HG02970 (cell line): Measurements from ENCODE around the gene ADAMTS16.

Experiments used
- ATAC-seq: cut with Tn5 transposase; IDR thresholded peaks from one replicate; pipeline ENCODE4 v1.9.1; 2021; ENCODE audit warnings: mild to moderate bottlenecking, moderate library complexity, moderate number of reproducible peaks; ENCODE audit not compliant: unreplicated experiment, low FRiP score

The ADAMTS16 gene

GRCh38 chr5:5220901-5221631, 80.9 kb downstream of the ADAMTS16 start:
- ATAC-seq = no peak

GRCh38 chr5:5221724-5222123, 81.6 kb downstream of the ADAMTS16 start:
- no peak for ATAC-seq

- no peak for ATAC-seq
These were observed 91.4 kb downstream of the ADAMTS16 start for GRCh38 chr5:5231576-5231975.

GRCh38 chr5:5234912-5235311, 94.8 kb downstream of the ADAMTS16 start:
- no peak for ATAC-seq

GRCh38 chr5:5235685-5236084, 95.6 kb downstream of the ADAMTS16 start:
- ATAC-seq = no peak

- no peak for ATAC-seq
These were observed 99.1 kb downstream of the ADAMTS16 start for GRCh38 chr5:5239191-5239590.

GRCh38 chr5:5240234-5240633, 100.1 kb downstream of the ADAMTS16 start:
- ATAC-seq = no peak

- no peak for ATAC-seq
These were observed 101.9 kb downstream of the ADAMTS16 start for GRCh38 chr5:5242056-5242455.

- ATAC-seq = no peak
These were observed 106.6 kb downstream of the ADAMTS16 start for GRCh38 chr5:5246736-5247135.

GRCh38 chr5:5250758-5251157, 110.6 kb downstream of the ADAMTS16 start:
- no peak for ATAC-seq

GRCh38 chr5:5252106-5252505, 112.0 kb downstream of the ADAMTS16 start:
- ATAC-seq = no peak

- ATAC-seq = no peak
These were observed 117.2 kb downstream of the ADAMTS16 start for GRCh38 chr5:5257353-5257752.

GRCh38 chr5:5258564-5258963, 118.4 kb downstream of the ADAMTS16 start:
- no peak for ATAC-seq

GRCh38 chr5:5264727-5265126, 124.6 kb downstream of the ADAMTS16 start:
- no peak for ATAC-seq

GRCh38 chr5:5266297-5266696, 126.2 kb downstream of the ADAMTS16 start:
- ATAC-seq = no peak

GRCh38 chr5:5270161-5270560, 130.0 kb downstream of the ADAMTS16 start:
- ATAC-seq = no peak

- ATAC-seq = no peak
These were observed 131.0 kb downstream of the ADAMTS16 start for GRCh38 chr5:5270958-5271785.

- no peak for ATAC-seq
These were observed 131.7 kb downstream of the ADAMTS16 start for GRCh38 chr5:5271786-5272321.

GRCh38 chr5:5273398-5273797, 133.3 kb downstream of the ADAMTS16 start:
- no peak for ATAC-seq

- no peak for ATAC-seq
These were observed 133.8 kb downstream of the ADAMTS16 start for GRCh38 chr5:5273976-5274375.

GRCh38 chr5:5275211-5275610, 135.1 kb downstream of the ADAMTS16 start:
- no peak for ATAC-seq

- ATAC-seq = no peak
These were observed 136.3 kb downstream of the ADAMTS16 start for GRCh38 chr5:5276430-5276829.
